HEK293 (cell line): ENCODE results near the gene DISC1.

Experiments
- SP2 ChIP-seq: fragments of 450-650 bp; formaldehyde crosslinking; IDR thresholded peaks from 2 replicates; pipeline ENCODE4 v1.5.1; 2016; ENCODE audit warnings: missing biosample characterization, missing genetic modification characterization
- ZBTB20 ChIP-seq: fragments of 450-650 bp; formaldehyde crosslinking; IDR thresholded peaks from 2 replicates; pipeline ENCODE4 v1.5.1; 2016; ENCODE audit warnings: missing biosample characterization, missing genetic modification characterization
- ZBTB8A ChIP-seq: fragments of 450-650 bp; formaldehyde crosslinking; IDR thresholded peaks from 2 replicates; pipeline ENCODE4 v1.5.1; 2016; ENCODE audit warnings: missing biosample characterization, missing genetic modification characterization
- ZNF121 ChIP-seq: fragments of 450-650 bp; formaldehyde crosslinking; IDR thresholded peaks from 2 replicates; pipeline ENCODE4 v1.5.1; 2016; ENCODE audit warnings: missing biosample characterization, missing genetic modification characterization
- ZNF24 ChIP-seq: fragments of 450-650 bp; formaldehyde crosslinking; IDR thresholded peaks from 2 replicates; pipeline ENCODE4 v1.5.1; 2016; ENCODE audit warnings: missing biosample characterization, missing genetic modification characterization
- ZNF274 ChIP-seq, 2 experiments: fragments of 200-500 bp in 1 of 2; fragments of 450-650 bp in 1 of 2; sonication (Bioruptor generic) in 1 of 2; formaldehyde crosslinking in 1 of 2; IDR thresholded peaks; 2 replicates each; pipeline versions ENCODE4 v1.5.1 to v1.6.1; 2014 to 2016; ENCODE audit warnings: borderline replicate concordance in 1 of 2, inconsistent platforms in 1 of 2, low read length in 1 of 2, missing biosample characterization in 1 of 2, missing genetic modification characterization in 1 of 2
- ZNF416 ChIP-seq: fragments of 450-650 bp; formaldehyde crosslinking; IDR thresholded peaks from 2 replicates; pipeline ENCODE4 v1.5.1; 2016; ENCODE audit warnings: missing biosample characterization, missing genetic modification characterization
- ZNF426 ChIP-seq: fragments of 450-650 bp; formaldehyde crosslinking; IDR thresholded peaks from 2 replicates; pipeline ENCODE4 v1.5.1; 2017; ENCODE audit warnings: missing biosample characterization, missing genetic modification characterization, mild to moderate bottlenecking, inconsistent platforms, moderate library complexity
- ZXDB ChIP-seq: fragments of 450-650 bp; formaldehyde crosslinking; IDR thresholded peaks from 2 replicates; pipeline ENCODE4 v1.5.1; 2016; ENCODE audit warnings: missing biosample characterization, missing genetic modification characterization
- TF ChIP-seq, protein P1 (sequence below): fragments of 450-650 bp; formaldehyde crosslinking; IDR thresholded peaks from 2 replicates; pipeline ENCODE4 v1.5.1; 2016; ENCODE audit warnings: missing biosample characterization, missing genetic modification characterization
- TF ChIP-seq, protein P2 (sequence below): fragments of 450-650 bp; formaldehyde crosslinking; IDR thresholded peaks from 2 replicates; pipeline ENCODE4 v1.5.1; 2016; ENCODE audit warnings: missing biosample characterization, missing genetic modification characterization, low read depth
- TF ChIP-seq, protein P3 (sequence below): fragments of 450-650 bp; formaldehyde crosslinking; conservative IDR thresholded peaks from 2 replicates; pipeline ENCODE4 v1.5.1; 2016; ENCODE audit warnings: low read depth, missing biosample characterization, missing genetic modification characterization
- TF ChIP-seq, protein P4 (sequence below): fragments of 450-650 bp; formaldehyde crosslinking; IDR thresholded peaks from 2 replicates; pipeline ENCODE4 v1.5.1; 2016; ENCODE audit warnings: missing biosample characterization, missing genetic modification characterization

DNA sequence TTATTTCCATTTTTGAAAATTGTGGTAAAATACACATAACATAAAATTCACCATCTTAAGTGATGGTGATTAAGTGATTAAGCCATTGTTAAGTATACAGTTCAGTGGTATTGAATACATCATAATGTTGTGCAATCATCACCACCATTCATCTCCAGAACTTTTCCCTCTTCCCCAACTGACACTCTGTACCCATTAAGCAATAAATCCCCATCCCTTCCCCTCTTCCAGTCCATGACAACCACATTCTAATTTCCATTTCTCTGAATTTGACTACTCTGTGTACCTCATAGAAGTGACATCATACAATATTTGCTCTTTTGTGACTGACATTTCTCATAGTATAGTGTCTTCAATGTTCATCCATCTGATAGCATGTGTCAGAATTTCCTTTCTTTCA is 124.8 kb downstream of the DISC1 start:
- TF ChIP-seq ZNF24 (tag by site-specific recombination) (no peak), ZNF121 (no peak), ZBTB20 (tag by site-specific recombination) (no peak), ZXDB (tag by site-specific recombination) (no peak), ZNF416 (tag by site-specific recombination) (no peak), ZBTB8A (tag by site-specific recombination) (no peak), ZNF274 (IDR thresholded peaks at IDR 0.05; ENCODE audit: low read length) (no peak), ZNF274 (tag by site-specific recombination; IDR thresholded peaks at IDR 0.05; ENCODE audit: borderline replicate concordance) (no peak), SP2 (no peak), ZNF426 (tag by site-specific recombination) (no peak)
- TF ChIP-seq, protein P1, sequence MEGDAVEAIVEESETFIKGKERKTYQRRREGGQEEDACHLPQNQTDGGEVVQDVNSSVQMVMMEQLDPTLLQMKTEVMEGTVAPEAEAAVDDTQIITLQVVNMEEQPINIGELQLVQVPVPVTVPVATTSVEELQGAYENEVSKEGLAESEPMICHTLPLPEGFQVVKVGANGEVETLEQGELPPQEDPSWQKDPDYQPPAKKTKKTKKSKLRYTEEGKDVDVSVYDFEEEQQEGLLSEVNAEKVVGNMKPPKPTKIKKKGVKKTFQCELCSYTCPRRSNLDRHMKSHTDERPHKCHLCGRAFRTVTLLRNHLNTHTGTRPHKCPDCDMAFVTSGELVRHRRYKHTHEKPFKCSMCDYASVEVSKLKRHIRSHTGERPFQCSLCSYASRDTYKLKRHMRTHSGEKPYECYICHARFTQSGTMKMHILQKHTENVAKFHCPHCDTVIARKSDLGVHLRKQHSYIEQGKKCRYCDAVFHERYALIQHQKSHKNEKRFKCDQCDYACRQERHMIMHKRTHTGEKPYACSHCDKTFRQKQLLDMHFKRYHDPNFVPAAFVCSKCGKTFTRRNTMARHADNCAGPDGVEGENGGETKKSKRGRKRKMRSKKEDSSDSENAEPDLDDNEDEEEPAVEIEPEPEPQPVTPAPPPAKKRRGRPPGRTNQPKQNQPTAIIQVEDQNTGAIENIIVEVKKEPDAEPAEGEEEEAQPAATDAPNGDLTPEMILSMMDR: no peak
- TF ChIP-seq, protein P2, sequence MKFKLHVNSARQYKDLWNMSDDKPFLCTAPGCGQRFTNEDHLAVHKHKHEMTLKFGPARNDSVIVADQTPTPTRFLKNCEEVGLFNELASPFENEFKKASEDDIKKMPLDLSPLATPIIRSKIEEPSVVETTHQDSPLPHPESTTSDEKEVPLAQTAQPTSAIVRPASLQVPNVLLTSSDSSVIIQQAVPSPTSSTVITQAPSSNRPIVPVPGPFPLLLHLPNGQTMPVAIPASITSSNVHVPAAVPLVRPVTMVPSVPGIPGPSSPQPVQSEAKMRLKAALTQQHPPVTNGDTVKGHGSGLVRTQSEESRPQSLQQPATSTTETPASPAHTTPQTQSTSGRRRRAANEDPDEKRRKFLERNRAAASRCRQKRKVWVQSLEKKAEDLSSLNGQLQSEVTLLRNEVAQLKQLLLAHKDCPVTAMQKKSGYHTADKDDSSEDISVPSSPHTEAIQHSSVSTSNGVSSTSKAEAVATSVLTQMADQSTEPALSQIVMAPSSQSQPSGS (tag by site-specific recombination): peak; percentile 65
- TF ChIP-seq, protein P3, sequence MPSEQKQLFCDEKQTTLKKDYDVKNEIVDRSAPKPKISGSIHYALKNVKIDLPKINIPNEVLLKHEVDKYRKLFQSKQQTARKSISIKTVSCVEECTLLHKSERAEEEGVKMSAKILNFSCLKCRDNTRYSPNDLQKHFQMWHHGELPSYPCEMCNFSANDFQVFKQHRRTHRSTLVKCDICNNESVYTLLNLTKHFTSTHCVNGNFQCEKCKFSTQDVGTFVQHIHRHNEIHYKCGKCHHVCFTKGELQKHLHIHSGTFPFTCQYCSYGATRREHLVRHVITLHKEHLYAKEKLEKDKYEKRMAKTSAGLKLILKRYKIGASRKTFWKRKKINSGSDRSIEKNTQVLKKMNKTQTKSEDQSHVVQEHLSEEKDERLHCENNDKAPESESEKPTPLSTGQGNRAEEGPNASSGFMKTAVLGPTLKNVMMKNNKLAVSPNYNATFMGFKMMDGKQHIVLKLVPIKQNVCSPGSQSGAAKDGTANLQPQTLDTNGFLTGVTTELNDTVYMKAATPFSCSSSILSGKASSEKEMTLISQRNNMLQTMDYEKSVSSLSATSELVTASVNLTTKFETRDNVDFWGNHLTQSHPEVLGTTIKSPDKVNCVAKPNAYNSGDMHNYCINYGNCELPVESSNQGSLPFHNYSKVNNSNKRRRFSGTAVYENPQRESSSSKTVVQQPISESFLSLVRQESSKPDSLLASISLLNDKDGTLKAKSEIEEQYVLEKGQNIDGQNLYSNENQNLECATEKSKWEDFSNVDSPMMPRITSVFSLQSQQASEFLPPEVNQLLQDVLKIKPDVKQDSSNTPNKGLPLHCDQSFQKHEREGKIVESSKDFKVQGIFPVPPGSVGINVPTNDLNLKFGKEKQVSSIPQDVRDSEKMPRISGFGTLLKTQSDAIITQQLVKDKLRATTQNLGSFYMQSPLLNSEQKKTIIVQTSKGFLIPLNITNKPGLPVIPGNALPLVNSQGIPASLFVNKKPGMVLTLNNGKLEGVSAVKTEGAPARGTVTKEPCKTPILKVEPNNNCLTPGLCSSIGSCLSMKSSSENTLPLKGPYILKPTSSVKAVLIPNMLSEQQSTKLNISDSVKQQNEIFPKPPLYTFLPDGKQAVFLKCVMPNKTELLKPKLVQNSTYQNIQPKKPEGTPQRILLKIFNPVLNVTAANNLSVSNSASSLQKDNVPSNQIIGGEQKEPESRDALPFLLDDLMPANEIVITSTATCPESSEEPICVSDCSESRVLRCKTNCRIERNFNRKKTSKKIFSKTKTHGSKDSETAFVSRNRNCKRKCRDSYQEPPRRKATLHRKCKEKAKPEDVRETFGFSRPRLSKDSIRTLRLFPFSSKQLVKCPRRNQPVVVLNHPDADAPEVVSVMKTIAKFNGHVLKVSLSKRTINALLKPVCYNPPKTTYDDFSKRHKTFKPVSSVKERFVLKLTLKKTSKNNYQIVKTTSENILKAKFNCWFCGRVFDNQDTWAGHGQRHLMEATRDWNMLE (tag by site-specific recombination): no peak
- TF ChIP-seq, protein P4, sequence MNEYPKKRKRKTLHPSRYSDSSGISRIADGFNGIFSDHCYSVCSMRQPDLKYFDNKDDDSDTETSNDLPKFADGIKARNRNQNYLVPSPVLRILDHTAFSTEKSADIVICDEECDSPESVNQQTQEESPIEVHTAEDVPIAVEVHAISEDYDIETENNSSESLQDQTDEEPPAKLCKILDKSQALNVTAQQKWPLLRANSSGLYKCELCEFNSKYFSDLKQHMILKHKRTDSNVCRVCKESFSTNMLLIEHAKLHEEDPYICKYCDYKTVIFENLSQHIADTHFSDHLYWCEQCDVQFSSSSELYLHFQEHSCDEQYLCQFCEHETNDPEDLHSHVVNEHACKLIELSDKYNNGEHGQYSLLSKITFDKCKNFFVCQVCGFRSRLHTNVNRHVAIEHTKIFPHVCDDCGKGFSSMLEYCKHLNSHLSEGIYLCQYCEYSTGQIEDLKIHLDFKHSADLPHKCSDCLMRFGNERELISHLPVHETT: no peak
